HCT116 (cell line): Measurements from ENCODE around the gene TMCO4. TPM values are rescaled to one million over a fixed set of nuclear protein-coding genes. Genes with fewer than 3 reads are reported as not detected.
"Not testable (repeated sequence)": the region's sequence is repeated elsewhere in the genome, so short reads cannot be mapped to it uniquely, and the experiment has no call there.

Experiments
- ATAC-seq: fragments of 200-7000 bp; cut with Tn5 transposase; 2 replicates; pipeline ENCODE4 v1.9.1; 2020; ENCODE audit warnings: mild to moderate bottlenecking, moderate library complexity
- BruUV-seq: library from RNA; stranded (reverse); fragments of 400-500 nt; replicated peaks from 2 replicates; lab custom pipeline; 2021; lab: Mats Ljungman, UMichigan
- CTCF ChIA-PET: fragments of 300-600 bp; sonication (Branson Sonifier 250); formaldehyde crosslinking; loops from one replicate; lab custom pipeline; 2021; ENCODE audit warnings: antibody characterized with exemption; lab: Charles Lee
- POLR2A ChIA-PET: fragments of 300-600, 350-600 bp; sonication (Branson Sonifier 250); formaldehyde crosslinking; loops from one replicate; lab custom pipeline; 2021; ENCODE audit warnings: antibody characterized with exemption; lab: Charles Lee
- RAD21 ChIA-PET, 2 experiments: fragments of 300-600 bp; sonication (Branson Sonifier 250); formaldehyde crosslinking; loops; one replicate each; lab custom pipeline; 2023; ENCODE audit warnings: low total read pairs in 2 of 2; ENCODE audit not compliant: uncharacterized antibody in 2 of 2, unreplicated experiment in 2 of 2, low non-redundant PET in 1 of 2; lab: Charles Lee
- DNase-seq: peaks from one replicate; pipeline ENCODE4 v3.0.0-alpha.2; 2010; ENCODE audit warnings: low read depth, low spot score
- H2AFZ ChIP-seq: fragments of 200-600 bp; shearing (Covaris generic), sonication (generic); 2 replicates; pipeline ENCODE4 v1.6.1; 2017; ENCODE audit warnings: low read depth, mixed run types, mixed read lengths, antibody characterized with exemption, low read length; ENCODE audit not compliant: poor library complexity, severe bottlenecking
- H3K27ac ChIP-seq: 2 replicates; pipeline ENCODE4 v1.5.1; 2012; ENCODE audit warnings: low read depth, low read length
- H3K27me3 ChIP-seq: fragments of 200-600 bp; sonication (generic); 2 replicates; pipeline ENCODE4 v1.6.1; 2016; ENCODE audit warnings: mixed run types, low read length, mixed read lengths; ENCODE audit not compliant: insufficient read depth
- H3K36me3 ChIP-seq, 2 experiments: fragments of 200-500 bp in 1 of 2; fragments of 200-600 bp in 1 of 2; sonication (Bioruptor generic) in 1 of 2; sonication (generic) in 1 of 2; 2 replicates each; pipeline versions ENCODE4 v1.5.1 to v1.6.1; 2014 to 2016; ENCODE audit warnings: low read length in 2 of 2, inconsistent platforms in 1 of 2, mixed read lengths in 1 of 2, mixed run types in 1 of 2; ENCODE audit not compliant: insufficient read depth in 2 of 2, control insufficient read depth in 1 of 2
- H3K4me1 ChIP-seq, 2 experiments: fragments of 200-600 bp in 1 of 2; sonication (generic) in 1 of 2; 2 replicates each; pipeline versions ENCODE4 v1.5.1 to v1.6.1; 2012 to 2017; ENCODE audit warnings: low read length in 2 of 2, inconsistent platforms in 1 of 2, mild to moderate bottlenecking in 1 of 2, mixed read lengths in 1 of 2, mixed run types in 1 of 2, moderate library complexity in 1 of 2; ENCODE audit not compliant: insufficient read depth in 2 of 2, control insufficient read depth in 1 of 2
- H3K4me2 ChIP-seq: fragments of 200-600 bp; sonication (generic); 2 replicates; pipeline ENCODE4 v1.6.1; 2017; ENCODE audit warnings: mixed run types, low read length, mixed read lengths
- H3K4me3 ChIP-seq, 2 experiments: fragments of 200-600 bp in 1 of 2; sonication (generic) in 1 of 2; replicated peaks in 1 of 2; 2 replicates each; pipeline ENCODE4 v1.5.1; 2011 to 2016; ENCODE audit warnings: low read length in 2 of 2, control low read depth in 1 of 2, low read depth in 1 of 2, mild to moderate bottlenecking in 1 of 2, mixed read lengths in 1 of 2, mixed run types in 1 of 2
- H3K79me2 ChIP-seq: fragments of 200-600 bp; sonication (generic); 2 replicates; pipeline ENCODE4 v1.6.1; 2017; ENCODE audit warnings: mild to moderate bottlenecking, mixed run types, low read length, moderate library complexity, mixed read lengths; ENCODE audit not compliant: insufficient read depth
- H3K9ac ChIP-seq: fragments of 200-600 bp; sonication (generic); 2 replicates; pipeline ENCODE4 v1.6.1; 2016; ENCODE audit warnings: low read length, mixed read lengths
- H3K9me2 ChIP-seq: fragments of 200-600 bp; sonication (generic), shearing (Covaris generic); 2 replicates; pipeline ENCODE4 v1.6.1; 2017; ENCODE audit warnings: mixed run types, mild to moderate bottlenecking, moderate library complexity; ENCODE audit not compliant: insufficient read depth
- H3K9me3 ChIP-seq, 2 experiments: fragments of 200-500 bp in 1 of 2; fragments of 200-600 bp in 1 of 2; sonication (Bioruptor generic) in 1 of 2; sonication (generic) in 1 of 2; 2 replicates each; pipeline ENCODE4 v1.6.1; 2014 to 2017; ENCODE audit warnings: low read length in 2 of 2, mixed read lengths in 2 of 2, inconsistent platforms in 1 of 2, low read depth in 1 of 2, mild to moderate bottlenecking in 1 of 2, mixed run types in 1 of 2, moderate library complexity in 1 of 2; ENCODE audit not compliant: control insufficient read depth in 1 of 2, insufficient read depth in 1 of 2
- H4K20me1 ChIP-seq: fragments of 200-600 bp; sonication (generic), shearing (Covaris generic); 2 replicates; pipeline ENCODE4 v1.6.1; 2017; ENCODE audit warnings: mixed run types, mild to moderate bottlenecking, moderate library complexity; ENCODE audit not compliant: insufficient read depth
- CBX3 ChIP-seq: IDR thresholded peaks from 2 replicates; pipeline ENCODE4 v1.6.1; 2012; ENCODE audit warnings: low read depth
- CEBPB ChIP-seq: IDR thresholded peaks from 2 replicates; pipeline ENCODE4 v1.6.1; 2012; ENCODE audit warnings: low read depth
- ELF1 ChIP-seq: IDR thresholded peaks from 2 replicates; pipeline ENCODE4 v1.6.1; 2012; ENCODE audit warnings: low read depth, borderline replicate concordance
- EZH2 ChIP-seq: fragments of 200-600 bp; sonication (generic); IDR thresholded peaks from 2 replicates; pipeline ENCODE4 v1.6.1; 2017; ENCODE audit warnings: antibody characterized with exemption, mixed run types
- EZH2phosphoT487 ChIP-seq: fragments of 200-600 bp; IDR thresholded peaks from 2 replicates; pipeline ENCODE4 v1.6.1; 2018; ENCODE audit warnings: antibody characterized with exemption, borderline replicate concordance
- MAX ChIP-seq: IDR thresholded peaks from 2 replicates; pipeline ENCODE4 v1.6.1; 2012
- POLR2A ChIP-seq: IDR thresholded peaks from 2 replicates; pipeline ENCODE4 v1.7.0; 2011; ENCODE audit warnings: borderline replicate concordance; ENCODE audit not compliant: insufficient read depth, insufficient read length; ENCODE audit errors: extremely low read depth
- SRF ChIP-seq: IDR thresholded peaks from 2 replicates; pipeline ENCODE4 v1.6.1; 2012; ENCODE audit warnings: low read depth
- YY1 ChIP-seq: IDR thresholded peaks from 2 replicates; pipeline ENCODE4 v1.6.1; 2011; ENCODE audit warnings: low read length, low read depth, moderate library complexity, mild to moderate bottlenecking; ENCODE audit not compliant: insufficient replicate concordance; ENCODE audit errors: extremely low read depth
- ZFX ChIP-seq: fragments of 450-650 bp; IDR thresholded peaks from 2 replicates; pipeline ENCODE4 v1.6.1; 2017
- intact Hi-C: fragments of 100-400 bp; cut with micrococcal nuclease; formaldehyde crosslinking; loops from 2 replicates; pipeline ENCODE4 v1.10.0; 2022
- total RNA-seq: library from RNA; stranded (reverse); gene quantifications from one replicate; pipeline ENCODE4 v1.2.1, GENCODE V29; 2021; ENCODE audit not compliant: unreplicated experiment
- TF ChIP-seq, protein P1 (sequence below): IDR thresholded peaks from 2 replicates; pipeline ENCODE4 v1.6.1; 2012

Gene TMCO4
- total RNA-seq, 1 experiment from 2014 or later: 12.7 TPM

- H3K4me1 ChIP-seq, POLR2A ChIA-PET, RAD21 ChIA-PET, ATAC-seq, H4K20me1 ChIP-seq, H3K79me2 ChIP-seq, H3K27me3 ChIP-seq, CTCF ChIA-PET, H3K9me2 ChIP-seq, H3K36me3 ChIP-seq, H3K9me3 ChIP-seq, BruUV-seq, H2AFZ ChIP-seq, H3K4me2 ChIP-seq, DNase-seq, H3K9ac ChIP-seq, H3K27ac ChIP-seq, H3K4me3 ChIP-seq, intact Hi-C loops: not testable (repeated sequence)
Observed at GRCh38 chr1:19790061-19790975, 9.4 kb downstream of the TMCO4 start.

GRCh38 chr1:19786988-19787423 is 12.7 kb downstream of the TMCO4 start:
- no peak overlapping the region for H3K9ac ChIP-seq
- H3K4me1 ChIP-seq: peaks cover 0 to 6% of the 10 kb centered on the region in 2 experiments; a peak in 1 of 4 replicates
- RAD21 ChIA-PET: no interaction called here
- no TSS peak for BruUV-seq
- no peak overlapping the region for H3K4me2 ChIP-seq
- H3K4me3 ChIP-seq: no peak overlapping the region
- H3K9me2 ChIP-seq: no peaks in the 10 kb centered on the region
- no peaks in the 10 kb centered on the region for H3K36me3 ChIP-seq
- DNase-seq (no peak), ATAC-seq (no peak)
- POLR2A ChIA-PET: no interaction called here
- H3K27ac ChIP-seq: no peak overlapping the region
- CTCF ChIA-PET: no interaction called here
- H3K9me3 ChIP-seq: no peaks in the 10 kb centered on the region
- TF ChIP-seq EZH2phosphoT487 (no peak), SRF (no peak), CEBPB (no peak), POLR2A (no peak), MAX (no peak), YY1 (no peak), EZH2 (no peak), ELF1 (no peak), ZFX (no peak), CBX3 (no peak)
- TF ChIP-seq, protein P1, sequence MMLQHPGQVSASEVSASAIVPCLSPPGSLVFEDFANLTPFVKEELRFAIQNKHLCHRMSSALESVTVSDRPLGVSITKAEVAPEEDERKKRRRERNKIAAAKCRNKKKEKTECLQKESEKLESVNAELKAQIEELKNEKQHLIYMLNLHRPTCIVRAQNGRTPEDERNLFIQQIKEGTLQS: no peak
- no peaks in the 10 kb centered on the region for H3K27me3 ChIP-seq
- H4K20me1 ChIP-seq: no peaks in the 10 kb centered on the region
- no peaks in the 10 kb centered on the region for H3K79me2 ChIP-seq
- H2AFZ ChIP-seq: no peak overlapping the region
- intact Hi-C loops: no loop called here
